ENCODE results near the gene POMC.

GRCh38 chr2:25188405-25188804 lies 20.0 kb upstream of the POMC start:
- no peak for TF ChIP-seq CTCF (IDR thresholded peaks at IDR 0.05)
- no peak for TF ChIP-seq EP300 (IDR thresholded peaks at IDR 0.05)
- TF ChIP-seq POLR2AphosphoS5 (IDR thresholded peaks at IDR 0.05) = no peak
- no peak for TF ChIP-seq POLR2A (IDR thresholded peaks at IDR 0.05)
